HepG2 (cell line): ENCODE measurements around the gene ZFYVE26. TPM values are rescaled to one million over a fixed set of nuclear protein-coding genes. Genes with fewer than 3 reads are reported as not detected.

ENCODE experiments used
- CEBPB ChIP-seq: IDR thresholded peaks from 2 replicates; pipeline ENCODE4 v1.6.1; 2011; ENCODE audit warnings: low read depth, low read length, improper control_type of control experiment, borderline replicate concordance
- ESRRA ChIP-seq: sonication (generic); formaldehyde crosslinking; IDR thresholded peaks from 2 replicates; pipeline ENCODE4 v1.5.1; 2020; ENCODE audit warnings: mild to moderate bottlenecking, low read depth, missing genetic modification reagents
- HMGA1 ChIP-seq: sonication (generic); formaldehyde crosslinking; conservative IDR thresholded peaks from 2 replicates; pipeline ENCODE4 v1.4.0; 2020; ENCODE audit warnings: missing genetic modification reagents
- MAFK ChIP-seq, 2 experiments: IDR thresholded peaks in 1 of 2; conservative IDR thresholded peaks in 1 of 2; 2 replicates each; pipeline ENCODE4 v1.6.1; 2011; ENCODE audit warnings: improper control_type of control experiment in 2 of 2, low read length in 2 of 2
- MEIS2 ChIP-seq: sonication (generic); formaldehyde crosslinking; IDR thresholded peaks from 2 replicates; pipeline ENCODE4 v1.9.0; 2021; ENCODE audit warnings: mild to moderate bottlenecking, missing genetic modification reagents
- PHB2 ChIP-seq: fragments of 450-650 bp; IDR thresholded peaks from 2 replicates; pipeline ENCODE4 v1.6.1; 2018; ENCODE audit not compliant: partially characterized antibody
- RAD51 ChIP-seq: fragments of 450-650 bp; IDR thresholded peaks from 2 replicates; pipeline ENCODE4 v1.6.1; 2016; ENCODE audit warnings: borderline replicate concordance
- U2AF1 ChIP-seq: fragments of 200-400 bp; formaldehyde crosslinking; optimal IDR thresholded peaks from 2 replicates; pipeline ENCODE3; 2017; ENCODE audit warnings: mild to moderate bottlenecking, low read depth, low read length
- YEATS4 ChIP-seq: sonication (generic); formaldehyde crosslinking; IDR thresholded peaks from 2 replicates; pipeline ENCODE4 v1.4.0; 2020; ENCODE audit warnings: missing genetic modification reagents, borderline replicate concordance
- ZBTB20 ChIP-seq: sonication (generic); formaldehyde crosslinking; IDR thresholded peaks from 2 replicates; pipeline ENCODE4 v1.8.1; 2023; ENCODE audit warnings: missing genetic modification reagents, low read depth, mild to moderate bottlenecking, borderline replicate concordance
- ZNF589 ChIP-seq: sonication (generic); formaldehyde crosslinking; conservative IDR thresholded peaks from 2 replicates; pipeline ENCODE4 v1.8.0; 2022; ENCODE audit warnings: mild to moderate bottlenecking, moderate library complexity, missing genetic modification reagents
- ZNF598 ChIP-seq: sonication (generic); formaldehyde crosslinking; IDR thresholded peaks from 2 replicates; pipeline ENCODE4 v1.5.1; 2020; ENCODE audit warnings: mild to moderate bottlenecking, missing genetic modification reagents, borderline replicate concordance
- ZNF709 ChIP-seq: sonication (generic); formaldehyde crosslinking; IDR thresholded peaks from 2 replicates; pipeline ENCODE4 v1.5.0; 2020; ENCODE audit warnings: mild to moderate bottlenecking, missing genetic modification reagents
- ZNF800 ChIP-seq: sonication (generic); formaldehyde crosslinking; IDR thresholded peaks from 2 replicates; pipeline ENCODE4 v1.4.0; 2020; ENCODE audit warnings: missing genetic modification reagents
- polyA plus RNA-seq, 8 experiments: library from polyadenylated mRNA; depleted of rRNA in 3 of 8; stranded (reverse) in 7 of 8; unstranded in 1 of 8; fragments of >200 nt; fragmentation: Illumina TruSeq in 4 of 8; extraction: Trizol in 4 of 8; gene quantifications; 2 replicates each; pipeline versions ENCODE4 v1.2.1 to v1.2.3, GENCODE V29; 2011 to 2016; ENCODE audit warnings: low read depth in 4 of 8, missing spikeins in 1 of 8, mixed read lengths in 1 of 8; ENCODE audit not compliant: insufficient read depth in 1 of 8
- total RNA-seq, 5 experiments: library from RNA; depleted of rRNA; stranded (reverse); fragments of >200 nt; fragmentation: Illumina TruSeq; extraction: Trizol; gene quantifications; 2 replicates each; pipeline ENCODE4 v1.2.3, GENCODE V29; 2016; ENCODE audit warnings: low read depth in 1 of 5
- TF ChIP-seq, protein P1 (sequence below): sonication (generic); formaldehyde crosslinking; IDR thresholded peaks from 2 replicates; pipeline ENCODE4 v1.4.0; 2020; ENCODE audit warnings: missing genetic modification reagents
- TF ChIP-seq, protein P2 (sequence below): sonication (generic); formaldehyde crosslinking; IDR thresholded peaks from 2 replicates; pipeline ENCODE4 v1.4.0; 2020; ENCODE audit warnings: missing genetic modification reagents
- TF ChIP-seq, protein P3 (sequence below): fragments of 450-650 bp; IDR thresholded peaks from 2 replicates; pipeline ENCODE4 v1.6.1; 2017; ENCODE audit warnings: mild to moderate bottlenecking
- TF ChIP-seq, protein P4 (sequence below): sonication (generic); formaldehyde crosslinking; IDR thresholded peaks from 2 replicates; pipeline ENCODE4 v1.8.1; 2022; ENCODE audit warnings: mild to moderate bottlenecking, missing genetic modification reagents

The ZFYVE26 gene
- total and polyA plus RNA-seq, 2 of the 13 experiments (the other 11 are each of a cell fraction or from before 2014, with no cell fraction given) = 13.6 to 16.4 TPM

GRCh38 chr14:67729072-67729885, 87.1 kb downstream of the ZFYVE26 start (continued):
- peak; percentile 74; the same call in 1 of the 2 replicates for TF ChIP-seq ZNF800 (CRISPR knock-in tag)
- no peak for TF ChIP-seq ZNF709 (CRISPR knock-in tag)
- TF ChIP-seq, protein P1, sequence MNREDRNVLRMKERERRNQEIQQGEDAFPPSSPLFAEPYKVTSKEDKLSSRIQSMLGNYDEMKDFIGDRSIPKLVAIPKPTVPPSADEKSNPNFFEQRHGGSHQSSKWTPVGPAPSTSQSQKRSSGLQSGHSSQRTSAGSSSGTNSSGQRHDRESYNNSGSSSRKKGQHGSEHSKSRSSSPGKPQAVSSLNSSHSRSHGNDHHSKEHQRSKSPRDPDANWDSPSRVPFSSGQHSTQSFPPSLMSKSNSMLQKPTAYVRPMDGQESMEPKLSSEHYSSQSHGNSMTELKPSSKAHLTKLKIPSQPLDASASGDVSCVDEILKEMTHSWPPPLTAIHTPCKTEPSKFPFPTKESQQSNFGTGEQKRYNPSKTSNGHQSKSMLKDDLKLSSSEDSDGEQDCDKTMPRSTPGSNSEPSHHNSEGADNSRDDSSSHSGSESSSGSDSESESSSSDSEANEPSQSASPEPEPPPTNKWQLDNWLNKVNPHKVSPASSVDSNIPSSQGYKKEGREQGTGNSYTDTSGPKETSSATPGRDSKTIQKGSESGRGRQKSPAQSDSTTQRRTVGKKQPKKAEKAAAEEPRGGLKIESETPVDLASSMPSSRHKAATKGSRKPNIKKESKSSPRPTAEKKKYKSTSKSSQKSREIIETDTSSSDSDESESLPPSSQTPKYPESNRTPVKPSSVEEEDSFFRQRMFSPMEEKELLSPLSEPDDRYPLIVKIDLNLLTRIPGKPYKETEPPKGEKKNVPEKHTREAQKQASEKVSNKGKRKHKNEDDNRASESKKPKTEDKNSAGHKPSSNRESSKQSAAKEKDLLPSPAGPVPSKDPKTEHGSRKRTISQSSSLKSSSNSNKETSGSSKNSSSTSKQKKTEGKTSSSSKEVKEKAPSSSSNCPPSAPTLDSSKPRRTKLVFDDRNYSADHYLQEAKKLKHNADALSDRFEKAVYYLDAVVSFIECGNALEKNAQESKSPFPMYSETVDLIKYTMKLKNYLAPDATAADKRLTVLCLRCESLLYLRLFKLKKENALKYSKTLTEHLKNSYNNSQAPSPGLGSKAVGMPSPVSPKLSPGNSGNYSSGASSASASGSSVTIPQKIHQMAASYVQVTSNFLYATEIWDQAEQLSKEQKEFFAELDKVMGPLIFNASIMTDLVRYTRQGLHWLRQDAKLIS (CRISPR knock-in tag) = no peak
- TF ChIP-seq YEATS4 (CRISPR knock-in tag) = no peak
- TF ChIP-seq, protein P2, sequence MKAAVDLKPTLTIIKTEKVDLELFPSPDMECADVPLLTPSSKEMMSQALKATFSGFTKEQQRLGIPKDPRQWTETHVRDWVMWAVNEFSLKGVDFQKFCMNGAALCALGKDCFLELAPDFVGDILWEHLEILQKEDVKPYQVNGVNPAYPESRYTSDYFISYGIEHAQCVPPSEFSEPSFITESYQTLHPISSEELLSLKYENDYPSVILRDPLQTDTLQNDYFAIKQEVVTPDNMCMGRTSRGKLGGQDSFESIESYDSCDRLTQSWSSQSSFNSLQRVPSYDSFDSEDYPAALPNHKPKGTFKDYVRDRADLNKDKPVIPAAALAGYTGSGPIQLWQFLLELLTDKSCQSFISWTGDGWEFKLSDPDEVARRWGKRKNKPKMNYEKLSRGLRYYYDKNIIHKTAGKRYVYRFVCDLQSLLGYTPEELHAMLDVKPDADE (CRISPR knock-in tag) = no peak
- TF ChIP-seq ESRRA (CRISPR knock-in tag) = no peak
- TF ChIP-seq, protein P3, sequence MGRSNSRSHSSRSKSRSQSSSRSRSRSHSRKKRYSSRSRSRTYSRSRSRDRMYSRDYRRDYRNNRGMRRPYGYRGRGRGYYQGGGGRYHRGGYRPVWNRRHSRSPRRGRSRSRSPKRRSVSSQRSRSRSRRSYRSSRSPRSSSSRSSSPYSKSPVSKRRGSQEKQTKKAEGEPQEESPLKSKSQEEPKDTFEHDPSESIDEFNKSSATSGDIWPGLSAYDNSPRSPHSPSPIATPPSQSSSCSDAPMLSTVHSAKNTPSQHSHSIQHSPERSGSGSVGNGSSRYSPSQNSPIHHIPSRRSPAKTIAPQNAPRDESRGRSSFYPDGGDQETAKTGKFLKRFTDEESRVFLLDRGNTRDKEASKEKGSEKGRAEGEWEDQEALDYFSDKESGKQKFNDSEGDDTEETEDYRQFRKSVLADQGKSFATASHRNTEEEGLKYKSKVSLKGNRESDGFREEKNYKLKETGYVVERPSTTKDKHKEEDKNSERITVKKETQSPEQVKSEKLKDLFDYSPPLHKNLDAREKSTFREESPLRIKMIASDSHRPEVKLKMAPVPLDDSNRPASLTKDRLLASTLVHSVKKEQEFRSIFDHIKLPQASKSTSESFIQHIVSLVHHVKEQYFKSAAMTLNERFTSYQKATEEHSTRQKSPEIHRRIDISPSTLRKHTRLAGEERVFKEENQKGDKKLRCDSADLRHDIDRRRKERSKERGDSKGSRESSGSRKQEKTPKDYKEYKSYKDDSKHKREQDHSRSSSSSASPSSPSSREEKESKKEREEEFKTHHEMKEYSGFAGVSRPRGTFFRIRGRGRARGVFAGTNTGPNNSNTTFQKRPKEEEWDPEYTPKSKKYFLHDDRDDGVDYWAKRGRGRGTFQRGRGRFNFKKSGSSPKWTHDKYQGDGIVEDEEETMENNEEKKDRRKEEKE = no peak
- TF ChIP-seq PHB2 = no peak
- TF ChIP-seq U2AF1 = no peak
- 0 out of 2 replicates have a peak, but pooled peaks have one; percentile 16 for TF ChIP-seq ZBTB20 (CRISPR knock-in tag)
- TF ChIP-seq MAFK (conservative IDR thresholded peaks at IDR 0.05 in 1 of 2, IDR thresholded peaks at IDR 0.05 in 1 of 2; ENCODE audit: low read length in 2 of 2) = no peak
- no peak for TF ChIP-seq HMGA1
- peak; percentile 94 for TF ChIP-seq CEBPB
- TF ChIP-seq, protein P4, sequence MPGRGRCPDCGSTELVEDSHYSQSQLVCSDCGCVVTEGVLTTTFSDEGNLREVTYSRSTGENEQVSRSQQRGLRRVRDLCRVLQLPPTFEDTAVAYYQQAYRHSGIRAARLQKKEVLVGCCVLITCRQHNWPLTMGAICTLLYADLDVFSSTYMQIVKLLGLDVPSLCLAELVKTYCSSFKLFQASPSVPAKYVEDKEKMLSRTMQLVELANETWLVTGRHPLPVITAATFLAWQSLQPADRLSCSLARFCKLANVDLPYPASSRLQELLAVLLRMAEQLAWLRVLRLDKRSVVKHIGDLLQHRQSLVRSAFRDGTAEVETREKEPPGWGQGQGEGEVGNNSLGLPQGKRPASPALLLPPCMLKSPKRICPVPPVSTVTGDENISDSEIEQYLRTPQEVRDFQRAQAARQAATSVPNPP = no peak
- no peak for TF ChIP-seq RAD51
- TF ChIP-seq ZNF589 (CRISPR knock-in tag) = no peak
- peak; percentile 78; the same call in 1 of the 2 replicates for TF ChIP-seq ZNF598 (CRISPR knock-in tag)
- TF ChIP-seq MEIS2 (CRISPR knock-in tag) = peak; percentile 37; the same call in 1 of the 2 replicates
